Gastroesophageal sphincter (tissue), 4 donors: Measurements from ENCODE around the gene OR56A4. TPM values are rescaled to one million over a fixed set of nuclear protein-coding genes. Genes with fewer than 3 reads are reported as not detected.

Experiments
- ATAC-seq: fragments of 150-250 bp; one replicate; pipeline ENCODE4 v1.9.1; 2016; ENCODE audit warnings: mild to moderate bottlenecking, moderate library complexity
- H3K27ac ChIP-seq, 4 donors: fragments of 200-600 bp; sonication (generic) in 3 of 4; 1 replicate in 3 of 4; 2 replicates in 1 of 4; pipeline ENCODE4 v1.5.1; 2016 to 2019
- H3K27me3 ChIP-seq: fragments of 200-600 bp; sonication (generic); one replicate; pipeline ENCODE4 v1.5.1; 2019
- H3K36me3 ChIP-seq, 2 donors: fragments of 200-600 bp; sonication (generic); one replicate each; pipeline ENCODE4 v1.5.1; 2019; ENCODE audit warnings: control low read depth in 1 of 2
- H3K4me1 ChIP-seq, 3 donors: fragments of 200-600 bp; sonication (generic); 1 replicate in 2 of 3; 2 replicates in 1 of 3; pipeline ENCODE4 v1.5.1; 2016 to 2019; ENCODE audit warnings: control low read depth in 2 of 3
- H3K4me3 ChIP-seq, 2 donors: fragments of 200-600 bp; sonication (generic); one replicate each; pipeline ENCODE4 v1.5.1; 2019; ENCODE audit warnings: mild to moderate bottlenecking in 1 of 2, moderate library complexity in 1 of 2
- H3K9me3 ChIP-seq, 3 donors: fragments of 200-600 bp; sonication (generic); one replicate each; pipeline ENCODE4 v1.5.1; 2017 to 2019; ENCODE audit warnings: control low read depth in 2 of 3
- CTCF ChIP-seq, 4 experiments: fragments of 200-600 bp in 2 of 4; fragments of 450-650 bp in 2 of 4; sonication (generic) in 1 of 4; IDR thresholded peaks; one replicate each; pipeline ENCODE4 v1.5.1; 2017 to 2019; ENCODE audit warnings: antibody characterized with exemption in 4 of 4, mild to moderate bottlenecking in 2 of 4, moderate library complexity in 2 of 4
- EP300 ChIP-seq: sonication (generic); formaldehyde crosslinking; IDR thresholded peaks from one replicate; pipeline ENCODE4 v1.6.1; 2017; ENCODE audit warnings: antibody characterized with exemption, mild to moderate bottlenecking
- POLR2A ChIP-seq, 2 donors: fragments of 450-650 bp; IDR thresholded peaks; one replicate each; pipeline ENCODE4 v1.6.1; 2017; ENCODE audit warnings: antibody characterized with exemption in 2 of 2, mild to moderate bottlenecking in 2 of 2, moderate library complexity in 1 of 2
- POLR2AphosphoS5 ChIP-seq: sonication (generic); formaldehyde crosslinking; IDR thresholded peaks from one replicate; pipeline ENCODE4 v1.6.1; 2017; ENCODE audit warnings: antibody characterized with exemption
- WGBS, 2 donors: methylation state at CpG; one replicate each; pipeline ENCODE4 v1.1.5; 2018; ENCODE audit warnings: low coverage in 1 of 2; 5-methylcytosine and 5-hydroxymethylcytosine counted together
- total RNA-seq, 4 donors: library from RNA; depleted of rRNA; stranded (reverse); fragments of >200 nt; gene quantifications; one replicate each; pipeline ENCODE4 v1.1.0, GENCODE V29; 2016

The OR56A4 gene
- total RNA-seq = not detected

- Histone ChIP-seq H3K36me3 (no peaks in the 10 kb centered on the region), H3K4me1 (no peaks in the 10 kb centered on the region), H3K27ac (no peak within 1 kb of the TSS), H3K9me3 (no peaks in the 10 kb centered on the region), H3K27me3 (peaks cover 5% of the 10 kb centered on the region), H3K4me3 (no peak within 1 kb of the TSS)
- no peak for TF ChIP-seq EP300
- no peak for TF ChIP-seq CTCF (IDR thresholded peaks at IDR 0.05)
- no peak for TF ChIP-seq POLR2A (IDR thresholded peaks at IDR 0.05)
- TF ChIP-seq POLR2AphosphoS5 = no peak
- no peak for ATAC-seq
These were observed at the start of gene OR56A4 for GRCh38 chr11:6006846-6007245. TSS of gene OR56A4 (minus strand) at chr11:6006946. CDS start at chr11:6002992, 3,954 bp downstream.

DNA sequence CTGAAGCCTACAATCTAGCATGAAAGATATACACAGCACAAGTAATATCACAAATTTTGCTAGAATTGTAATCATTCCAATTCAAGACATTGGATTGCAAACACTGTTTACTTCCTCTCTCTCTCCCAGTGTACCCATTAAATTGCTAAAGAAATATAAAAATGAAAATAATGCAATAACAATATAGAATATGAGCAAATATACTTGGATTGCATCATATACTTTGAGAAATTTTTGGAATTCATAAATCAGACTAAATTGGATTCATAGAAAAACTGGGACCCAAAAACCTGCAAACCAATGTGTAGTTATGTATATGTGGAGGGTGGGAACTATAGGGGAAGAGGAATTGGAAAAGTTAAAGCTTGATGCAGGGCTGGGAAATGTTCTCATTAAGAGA is 48.8 kb upstream of the OR56A4 start:
- no peak overlapping the region for H3K4me3 ChIP-seq
- H3K9me3 ChIP-seq = no peaks in the 10 kb centered on the region
- no peak for ATAC-seq
- no peaks in the 10 kb centered on the region for H3K4me1 ChIP-seq
- no peak for TF ChIP-seq POLR2A (IDR thresholded peaks at IDR 0.05)
- no peak for TF ChIP-seq POLR2AphosphoS5
- no peak for TF ChIP-seq EP300
- no peak for TF ChIP-seq CTCF (IDR thresholded peaks at IDR 0.05)
- peaks cover 6% of the 10 kb centered on the region for H3K27me3 ChIP-seq
- no peaks in the 10 kb centered on the region for H3K36me3 ChIP-seq
- no peak overlapping the region for H3K27ac ChIP-seq

- WGBS, 2 donors = 81 to 88% methylated on average over 1 to 2 of the region's 3 CpGs
- H3K36me3 ChIP-seq = no peaks in the 10 kb centered on the region
- no peaks in the 10 kb centered on the region for H3K9me3 ChIP-seq
- no peaks in the 10 kb centered on the region for H3K4me1 ChIP-seq
- H3K27me3 ChIP-seq = peaks cover 6% of the 10 kb centered on the region
- TF ChIP-seq EP300 = no peak
- no peak for TF ChIP-seq POLR2AphosphoS5
- TF ChIP-seq CTCF (IDR thresholded peaks at IDR 0.05) = no peak
- no peak for TF ChIP-seq POLR2A (IDR thresholded peaks at IDR 0.05)
- H3K27ac ChIP-seq = no peak overlapping the region
- no peak overlapping the region for H3K4me3 ChIP-seq
- ATAC-seq = no peak
These were observed 45.6 kb upstream of the OR56A4 start for GRCh38 chr11:6052374-6052773.

- H3K4me1 ChIP-seq = no peaks in the 10 kb centered on the region
- H3K9me3 ChIP-seq = no peaks in the 10 kb centered on the region
- no peak overlapping the region for H3K4me3 ChIP-seq
- TF ChIP-seq POLR2AphosphoS5 (no peak), POLR2A (IDR thresholded peaks at IDR 0.05) (no peak), EP300 (no peak), CTCF (IDR thresholded peaks at IDR 0.05) (no peak)
- no peak overlapping the region for H3K27ac ChIP-seq
- peaks cover 4% of the 10 kb centered on the region for H3K27me3 ChIP-seq
- H3K36me3 ChIP-seq = no peaks in the 10 kb centered on the region
- ATAC-seq = no peak
- 47 to 59% methylated on average over 4 of the region's 4 CpGs for WGBS, 2 donors
These were observed 34.1 kb upstream of the OR56A4 start for GRCh38 chr11:6040874-6041273.

- 65 to 86% methylated on average over 1 of the region's 1 CpG for WGBS, 2 donors
- TF ChIP-seq POLR2AphosphoS5 = no peak
- no peak for TF ChIP-seq EP300
- TF ChIP-seq CTCF (IDR thresholded peaks at IDR 0.05) = no peak
- TF ChIP-seq POLR2A (IDR thresholded peaks at IDR 0.05) = no peak
- Histone ChIP-seq H3K36me3 (no peaks in the 10 kb centered on the region), H3K27ac (no peak within 1 kb of the TSS), H3K27me3 (no peaks in the 10 kb centered on the region), H3K4me1 (peaks cover 0 to 11% (median 0%) of the 10 kb centered on the region in 3 donors), H3K9me3 (no peaks in the 10 kb centered on the region), H3K4me3 (no peak within 1 kb of the TSS)
- no peak for ATAC-seq
These were observed 24.1 kb upstream of the OR56A4 start, which contains the start of gene OR56A1 for GRCh38 chr11:6030708-6031405. TSS of gene OR56A1 (minus strand) at chr11:6030758. CDS start at chr11:6027692, 3,066 bp downstream.
